GM19328 (cell line): Measurements from ENCODE around the gene SIRT7.

Source experiments
- ATAC-seq: cut with Tn5 transposase; IDR thresholded peaks from one replicate; pipeline ENCODE4 v1.9.1; 2021; ENCODE audit warnings: mild to moderate bottlenecking, moderate library complexity; ENCODE audit not compliant: unreplicated experiment

The SIRT7 gene

GRCh38 chr17:81907219-81908145 is 10.5 kb downstream of the SIRT7 start:
- no peak for ATAC-seq

- no peak for ATAC-seq
These were observed 11.3 kb downstream of the SIRT7 start for GRCh38 chr17:81906476-81907218.

- ATAC-seq, result no peak
These were observed 12.0 kb downstream of the SIRT7 start for GRCh38 chr17:81905993-81906392.

- ATAC-seq, result no peak
These were observed 12.5 kb downstream of the SIRT7 start for GRCh38 chr17:81905424-81905875.

GRCh38 chr17:81904600-81905423 is 13.2 kb downstream of the SIRT7 start:
- no peak for ATAC-seq

- no peak for ATAC-seq
These were observed 13.9 kb downstream of the SIRT7 start for GRCh38 chr17:81903896-81904599.

- ATAC-seq, result no peak
These were observed 14.6 kb downstream of the SIRT7 start for GRCh38 chr17:81903415-81903831.

- no peak for ATAC-seq
These were observed 15.1 kb downstream of the SIRT7 start for GRCh38 chr17:81902653-81903414.

- ATAC-seq, result no peak
These were observed 15.8 kb downstream of the SIRT7 start, which contains the start of gene NPB for GRCh38 chr17:81902023-81902652. Gene NPB (plus strand): TSS chr17:81902238. CDS start chr17:81902278, 40 bp downstream.

- ATAC-seq, result no peak
These were observed 16.6 kb downstream of the SIRT7 start for GRCh38 chr17:81901167-81902022.

- no peak for ATAC-seq
These were observed 17.7 kb downstream of the SIRT7 start for GRCh38 chr17:81900181-81900820.

GRCh38 chr17:81899514-81900166 is 18.3 kb downstream of the SIRT7 start:
- no peak for ATAC-seq

GRCh38 chr17:81898885-81899284 is 19.1 kb downstream of the SIRT7 start:
- no peak for ATAC-seq

- ATAC-seq, result no peak
These were observed 19.7 kb downstream of the SIRT7 start for GRCh38 chr17:81898029-81898866.

- ATAC-seq, result no peak
These were observed 22.6 kb downstream of the SIRT7 start for GRCh38 chr17:81895400-81895799.

GRCh38 chr17:81891303-81891552 is 26.7 kb downstream of the SIRT7 start:
- ATAC-seq, result peak; percentile 16
